ENCODE data around the gene IL5. TPM values are rescaled to one million over a fixed set of nuclear protein-coding genes. Genes with fewer than 3 reads are reported as not detected.
"Not testable (repeated sequence)": the region's sequence is repeated elsewhere in the genome, so short reads cannot be mapped to it uniquely, and the experiment has no call there.

IL5 gene
- total RNA-seq, 4 donors from 2014 or later = not detected

DNA sequence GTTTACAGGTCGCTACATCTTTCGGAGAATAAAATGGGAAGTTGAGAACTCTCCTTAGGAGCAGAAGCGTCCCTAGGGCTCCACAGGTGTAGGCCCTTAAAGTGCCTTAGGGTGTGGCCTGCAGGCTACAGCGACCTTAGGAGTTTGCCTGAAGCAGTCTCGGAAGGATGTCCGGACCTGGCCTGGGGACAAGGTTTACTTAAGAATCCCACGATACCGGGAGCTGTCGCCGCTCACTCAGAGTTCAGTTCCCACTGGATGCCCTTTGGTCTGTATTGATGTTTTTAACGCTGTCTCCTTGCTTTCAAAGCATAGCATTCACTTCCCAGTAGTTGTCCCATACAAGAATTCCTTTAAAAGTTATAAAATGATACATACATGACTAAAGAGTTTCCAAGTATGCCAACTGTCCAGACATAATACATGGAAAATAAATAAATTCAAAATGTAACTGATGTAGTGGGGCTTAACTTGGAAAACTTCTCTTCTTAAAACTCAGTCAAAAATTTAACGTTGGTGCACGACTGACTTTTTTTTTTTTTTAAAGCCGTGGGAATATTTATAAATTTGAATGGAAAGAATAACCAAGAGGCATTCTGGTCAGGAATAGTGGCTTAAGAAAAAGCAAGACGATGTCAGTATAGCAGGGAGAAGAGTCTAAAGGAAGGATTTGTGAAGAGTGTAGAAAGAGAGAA is 14.3 kb upstream of the IL5 start:
- Histone ChIP-seq H3K4me1 (peaks cover 0 to 22% (median 12%) of the 10 kb centered on the region in 4 donors), H3K4me3 (peak overlapping the region; percentile 74 to 79 (median 77)), H3K27me3 (no peaks in the 10 kb centered on the region), H3K9me3 (no peaks in the 10 kb centered on the region), H3K36me3 (peaks cover 0 to 17% (median 0%) of the 10 kb centered on the region in 3 donors), H3K27ac (peak overlapping the region; percentile 60 to 93 (median 86))
- no peak for DNase-seq (ENCODE audit: low spot score in 2 of 2)
- TF ChIP-seq POLR2A (IDR thresholded peaks at IDR 0.05) (no peak), EP300 (IDR thresholded peaks at IDR 0.05) (no peak)
- TF ChIP-seq, protein P1, sequence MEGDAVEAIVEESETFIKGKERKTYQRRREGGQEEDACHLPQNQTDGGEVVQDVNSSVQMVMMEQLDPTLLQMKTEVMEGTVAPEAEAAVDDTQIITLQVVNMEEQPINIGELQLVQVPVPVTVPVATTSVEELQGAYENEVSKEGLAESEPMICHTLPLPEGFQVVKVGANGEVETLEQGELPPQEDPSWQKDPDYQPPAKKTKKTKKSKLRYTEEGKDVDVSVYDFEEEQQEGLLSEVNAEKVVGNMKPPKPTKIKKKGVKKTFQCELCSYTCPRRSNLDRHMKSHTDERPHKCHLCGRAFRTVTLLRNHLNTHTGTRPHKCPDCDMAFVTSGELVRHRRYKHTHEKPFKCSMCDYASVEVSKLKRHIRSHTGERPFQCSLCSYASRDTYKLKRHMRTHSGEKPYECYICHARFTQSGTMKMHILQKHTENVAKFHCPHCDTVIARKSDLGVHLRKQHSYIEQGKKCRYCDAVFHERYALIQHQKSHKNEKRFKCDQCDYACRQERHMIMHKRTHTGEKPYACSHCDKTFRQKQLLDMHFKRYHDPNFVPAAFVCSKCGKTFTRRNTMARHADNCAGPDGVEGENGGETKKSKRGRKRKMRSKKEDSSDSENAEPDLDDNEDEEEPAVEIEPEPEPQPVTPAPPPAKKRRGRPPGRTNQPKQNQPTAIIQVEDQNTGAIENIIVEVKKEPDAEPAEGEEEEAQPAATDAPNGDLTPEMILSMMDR (IDR thresholded peaks at IDR 0.05) = no peak
- 2 to 3% methylated on average over 15 of the region's 15 CpGs for WGBS, 2 donors

DNA sequence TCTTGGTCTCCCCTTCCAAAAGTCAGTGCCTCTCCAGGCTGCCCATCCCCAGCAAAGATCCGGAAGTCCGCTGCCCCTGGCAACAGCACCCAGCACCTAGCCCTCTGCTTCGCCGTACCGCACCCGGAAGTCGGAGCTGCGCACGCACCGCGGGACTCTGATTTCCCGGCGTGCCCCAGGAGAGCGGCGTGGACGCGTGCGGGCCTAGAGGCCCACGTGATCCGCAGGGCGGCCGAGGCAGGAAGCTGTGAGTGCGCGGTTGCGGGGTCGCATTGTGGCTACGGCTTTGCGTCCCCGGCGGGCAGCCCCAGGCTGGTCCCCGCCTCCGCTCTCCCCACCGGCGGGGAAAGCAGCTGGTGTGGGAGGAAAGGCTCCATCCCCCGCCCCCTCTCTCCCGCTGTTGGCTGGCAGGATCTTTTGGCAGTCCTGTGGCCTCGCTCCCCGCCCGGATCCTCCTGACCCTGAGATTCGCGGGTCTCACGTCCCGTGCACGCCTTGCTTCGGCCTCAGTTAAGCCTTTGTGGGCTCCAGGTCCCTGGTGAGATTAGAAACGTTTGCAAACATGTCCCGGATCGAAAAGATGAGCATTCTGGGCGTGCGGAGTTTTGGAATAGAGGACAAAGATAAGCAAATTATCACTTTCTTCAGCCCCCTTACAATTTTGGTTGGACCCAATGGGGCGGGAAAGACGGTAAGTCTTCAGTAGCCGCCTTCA is 13.6 kb upstream of the IL5 start, which contains the start of gene RAD50:
TSS of gene RAD50 (plus strand) at position 215 of the 715 bp plus-strand sequence. CDS start at position 563, 348 bp downstream.
- Histone ChIP-seq H3K27me3 (no peaks in the 10 kb centered on the region), H3K4me1 (peaks cover 0 to 22% (median 12%) of the 10 kb centered on the region in 4 donors), H3K36me3 (peaks cover 0 to 13% (median 0%) of the 10 kb centered on the region in 3 donors), H3K27ac (peak within 1 kb of the TSS; percentile 60 to 93 (median 86)), H3K9me3 (no peaks in the 10 kb centered on the region), H3K4me3 (peak within 1 kb of the TSS; percentile 74 to 79 (median 77))
- TF ChIP-seq, protein P1 (IDR thresholded peaks at IDR 0.05) = peak in 1 of 5 experiments; percentile 38
- peak; percentile 63 to 76 for TF ChIP-seq POLR2A (IDR thresholded peaks at IDR 0.05)
- peak; percentile 19 to 95 for TF ChIP-seq EP300 (IDR thresholded peaks at IDR 0.05)
- DNase-seq (ENCODE audit: low spot score in 2 of 2) = peak; percentile 82 to 85
- WGBS, 2 donors = 0 to 2% methylated on average over 18 to 22 of the region's 53 CpGs

DNA sequence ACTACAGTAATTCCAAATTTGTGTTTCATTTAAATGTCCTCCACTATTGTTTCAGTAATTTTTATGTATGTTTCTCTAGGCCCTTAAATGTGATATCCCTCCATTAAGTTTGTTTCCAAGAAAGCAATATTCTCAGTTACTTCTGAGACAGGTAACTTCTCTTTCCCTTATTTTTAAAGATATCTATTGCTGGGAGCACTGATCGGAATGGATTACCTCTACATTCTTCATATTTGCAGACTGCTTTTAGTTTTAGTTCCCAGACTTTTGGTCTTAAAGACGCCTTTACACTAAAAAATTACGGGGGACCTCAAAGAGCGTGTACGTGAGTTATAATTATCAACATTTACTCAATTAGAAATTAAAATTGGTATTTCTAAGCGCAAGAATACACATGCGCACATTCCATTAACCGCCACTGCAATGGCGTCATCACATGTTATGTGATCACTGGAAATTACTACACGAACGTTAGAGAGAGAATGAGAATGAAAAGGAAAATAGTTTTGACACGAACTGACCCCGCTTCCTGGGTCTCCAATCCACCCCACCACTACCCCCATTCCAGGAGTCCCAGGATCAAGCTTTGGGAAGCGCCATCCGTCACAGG is 12.9 kb upstream of the IL5 start:
- no peaks in the 10 kb centered on the region for H3K9me3 ChIP-seq
- no peaks in the 10 kb centered on the region for H3K27me3 ChIP-seq
- peak overlapping the region; percentile 74 to 79 (median 77) for H3K4me3 ChIP-seq
- peaks cover 0 to 10% (median 0%) of the 10 kb centered on the region in 3 donors for H3K36me3 ChIP-seq
- peak in 1 of 2 donors; percentile 14 for DNase-seq (ENCODE audit: low spot score in 2 of 2)
- no peak for TF ChIP-seq EP300 (IDR thresholded peaks at IDR 0.05)
- TF ChIP-seq POLR2A (IDR thresholded peaks at IDR 0.05) = no peak
- TF ChIP-seq, protein P1 (IDR thresholded peaks at IDR 0.05) = no peak
- WGBS, 2 donors = 45 to 56% methylated on average over 15 of the region's 15 CpGs
- H3K4me1 ChIP-seq = peaks cover 0 to 22% (median 12%) of the 10 kb centered on the region in 4 donors
- peak overlapping the region; percentile 60 to 93 (median 86) for H3K27ac ChIP-seq

DNA sequence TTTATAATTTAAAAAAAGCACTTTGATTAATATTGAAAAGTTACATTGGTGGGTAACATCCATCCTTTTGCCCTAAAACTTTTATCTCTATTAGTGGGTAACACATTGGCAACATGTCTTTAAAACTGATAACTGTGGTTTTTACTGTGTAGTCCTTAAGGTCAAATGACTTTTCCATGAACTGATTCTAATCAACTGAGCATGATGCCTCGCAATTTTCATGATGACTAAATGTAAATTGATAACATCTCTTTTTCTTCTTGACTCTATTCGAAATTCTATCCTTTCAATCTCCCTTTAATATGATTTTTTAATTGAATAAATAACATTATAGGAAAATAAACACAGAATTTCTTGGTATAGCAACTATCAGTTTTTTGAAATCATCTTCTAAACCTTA is 6.3 kb upstream of the IL5 start:
- Histone ChIP-seq H3K27me3 (no peaks in the 10 kb centered on the region), H3K4me3 (no peak overlapping the region), H3K27ac (no peak overlapping the region), H3K36me3 (no peaks in the 10 kb centered on the region), H3K4me1 (no peaks in the 10 kb centered on the region), H3K9me3 (no peaks in the 10 kb centered on the region)
- WGBS, 2 donors = 85 to 87% methylated on average over 2 of the region's 2 CpGs
- TF ChIP-seq POLR2A (IDR thresholded peaks at IDR 0.05) (no peak), EP300 (IDR thresholded peaks at IDR 0.05) (no peak)
- TF ChIP-seq, protein P1 (IDR thresholded peaks at IDR 0.05) = no peak
- DNase-seq (ENCODE audit: low spot score in 2 of 2) = no peak

DNA sequence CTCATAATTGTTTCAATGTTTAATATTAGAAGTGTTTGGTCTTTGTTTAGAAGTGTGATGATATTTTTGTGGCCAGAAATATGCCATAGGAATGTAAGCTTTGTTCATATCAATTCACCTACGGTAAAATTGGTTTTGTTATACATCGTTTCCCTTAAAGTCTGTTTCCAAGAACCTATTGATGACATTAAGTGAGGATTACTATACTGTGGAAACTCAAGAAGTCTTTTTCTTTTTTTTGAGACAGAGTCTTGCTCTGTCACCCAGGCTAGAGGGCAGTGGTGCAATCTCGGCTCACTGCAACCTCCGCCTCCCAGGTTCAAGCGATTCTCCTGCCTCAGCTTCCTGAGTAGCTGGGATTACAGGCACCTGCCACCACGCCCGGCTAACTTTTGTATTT is 5.5 kb upstream of the IL5 start:
- WGBS, 2 donors = 92 to 97% methylated on average over 7 of the region's 7 CpGs
- not testable (repeated sequence) for H3K36me3 ChIP-seq; DNase-seq (ENCODE audit: low spot score in 2 of 2); H3K4me1 ChIP-seq; H3K27ac ChIP-seq; H3K4me3 ChIP-seq; H3K27me3 ChIP-seq; H3K9me3 ChIP-seq
